GM23248 (cell line): ENCODE data around the gene KCNH6. TPM values are rescaled to one million over a fixed set of nuclear protein-coding genes. Genes with fewer than 3 reads are reported as not detected.

ENCODE experiments used
- DNase-seq: peaks from one replicate; pipeline ENCODE4 v3.0.0-alpha.2; 2015
- H2AFZ ChIP-seq: fragments of 200-600 bp; sonication (generic); 2 replicates; pipeline ENCODE4 v1.6.1; 2016; ENCODE audit warnings: antibody characterized with exemption
- H3F3A ChIP-seq: fragments of 200-600 bp; sonication (generic); 2 replicates; pipeline ENCODE4 v1.6.1; 2016; ENCODE audit warnings: mild to moderate bottlenecking, antibody characterized with exemption, mixed run types; ENCODE audit not compliant: insufficient read depth
- H3K27ac ChIP-seq: fragments of 200-600 bp; sonication (generic); 2 replicates; pipeline ENCODE4 v1.5.1; 2016; ENCODE audit warnings: mild to moderate bottlenecking
- H3K27me3 ChIP-seq: fragments of 200-600 bp; sonication (generic); replicated peaks from 2 replicates; pipeline ENCODE4 v1.6.1; 2016; ENCODE audit warnings: mild to moderate bottlenecking; ENCODE audit not compliant: insufficient read depth
- H3K36me3 ChIP-seq: fragments of 200-600 bp; sonication (generic); 2 replicates; pipeline ENCODE4 v1.6.1; 2016; ENCODE audit warnings: low read depth, mild to moderate bottlenecking
- H3K4me1 ChIP-seq: fragments of 200-600 bp; sonication (generic); 2 replicates; pipeline ENCODE4 v1.6.1; 2016; ENCODE audit warnings: mild to moderate bottlenecking; ENCODE audit not compliant: insufficient read depth
- H3K4me2 ChIP-seq: fragments of 200-600 bp; sonication (generic); one replicate; pipeline ENCODE4 v1.6.1; 2016; ENCODE audit warnings: mild to moderate bottlenecking; ENCODE audit not compliant: unreplicated experiment
- H3K4me3 ChIP-seq: fragments of 200-600 bp; sonication (generic); 2 replicates; pipeline ENCODE4 v1.5.1; 2016; ENCODE audit warnings: mild to moderate bottlenecking
- H3K79me2 ChIP-seq: fragments of 200-600 bp; sonication (generic); 2 replicates; pipeline ENCODE4 v1.6.1; 2016; ENCODE audit warnings: mild to moderate bottlenecking; ENCODE audit not compliant: insufficient read depth
- H3K9ac ChIP-seq: fragments of 200-600 bp; sonication (generic); 2 replicates; pipeline ENCODE4 v1.6.1; 2016; ENCODE audit warnings: mild to moderate bottlenecking
- H3K9me2 ChIP-seq: fragments of 200-600 bp; sonication (generic); 2 replicates; pipeline ENCODE4 v1.6.1; 2016; ENCODE audit warnings: mixed run types, mild to moderate bottlenecking, moderate library complexity; ENCODE audit not compliant: insufficient read depth
- H3K9me3 ChIP-seq: fragments of 200-600 bp; sonication (generic); one replicate; pipeline ENCODE4 v1.6.1; 2017; ENCODE audit warnings: low read depth
- H4K20me1 ChIP-seq: fragments of 200-600 bp; sonication (generic); 2 replicates; pipeline ENCODE4 v1.6.0; 2016; ENCODE audit not compliant: insufficient read depth
- EZH2 ChIP-seq: fragments of 200-600 bp; sonication (generic); IDR thresholded peaks from 2 replicates; pipeline ENCODE4 v1.6.1; 2018; ENCODE audit warnings: antibody characterized with exemption, mild to moderate bottlenecking; ENCODE audit not compliant: insufficient read depth, poor library complexity, severe bottlenecking
- EZH2phosphoT487 ChIP-seq: fragments of 200-600 bp; sonication (generic); IDR thresholded peaks from 2 replicates; pipeline ENCODE4 v1.6.1; 2018; ENCODE audit warnings: antibody characterized with exemption, moderate library complexity, mild to moderate bottlenecking, low read depth; ENCODE audit not compliant: insufficient read depth
- WGBS, 2 experiments: methylation state at CpG; one replicate each; pipeline ENCODE4 v1.1.6; 2015 to 2017; ENCODE audit warnings: low lambda C conversion rate in 2 of 2, low coverage in 1 of 2; ENCODE audit errors: missing lambda C conversion rate in 2 of 2; 5-methylcytosine and 5-hydroxymethylcytosine counted together
- in situ Hi-C: fragments of 300-500 bp; cut with MboI; formaldehyde crosslinking; loops from 2 replicates; pipeline ENCODE4 v1.15.0; 2020
- polyA plus RNA-seq: library from polyadenylated mRNA; unstranded; fragments of >200 nt; fragmentation: Nextera tagmentation; extraction: Ambion mirVana; gene quantifications from 2 replicates; pipeline ENCODE4 v1.2.1, GENCODE V29; 2016
- total RNA-seq: library from RNA; depleted of rRNA; stranded (reverse); fragments of >200 nt; shearing (Covaris generic); gene quantifications from 2 replicates; pipeline ENCODE4 v1.2.3, GENCODE V29; 2014

The KCNH6 gene
- total and polyA plus RNA-seq, 2 experiments from 2014 or later: not detected

GRCh38 chr17:63475491-63476412 lies 47.4 kb upstream of the KCNH6 start:
- in situ Hi-C loops: no loop called here
- H3K9me2 ChIP-seq: no peaks in the 10 kb centered on the region
- no peak overlapping the region for H3K4me3 ChIP-seq
- H3F3A ChIP-seq: no peaks in the 10 kb centered on the region
- no peak overlapping the region for H3K4me2 ChIP-seq
- TF ChIP-seq EZH2phosphoT487 (no peak), EZH2 (no peak)
- no peaks in the 10 kb centered on the region for H3K9me3 ChIP-seq
- H3K27me3 ChIP-seq: no peaks in the 10 kb centered on the region
- H3K36me3 ChIP-seq: no peaks in the 10 kb centered on the region
- H4K20me1 ChIP-seq: no peaks in the 10 kb centered on the region
- WGBS, 2 experiments: 79 to 89% methylated on average over 22 to 28 of the region's 28 CpGs
- DNase-seq: no peak
- H3K9ac ChIP-seq: no peak overlapping the region
- H3K4me1 ChIP-seq: peaks cover 13% of the 10 kb centered on the region
- no peak overlapping the region for H3K27ac ChIP-seq
- no peak overlapping the region for H2AFZ ChIP-seq
- H3K79me2 ChIP-seq: no peaks in the 10 kb centered on the region

DNA sequence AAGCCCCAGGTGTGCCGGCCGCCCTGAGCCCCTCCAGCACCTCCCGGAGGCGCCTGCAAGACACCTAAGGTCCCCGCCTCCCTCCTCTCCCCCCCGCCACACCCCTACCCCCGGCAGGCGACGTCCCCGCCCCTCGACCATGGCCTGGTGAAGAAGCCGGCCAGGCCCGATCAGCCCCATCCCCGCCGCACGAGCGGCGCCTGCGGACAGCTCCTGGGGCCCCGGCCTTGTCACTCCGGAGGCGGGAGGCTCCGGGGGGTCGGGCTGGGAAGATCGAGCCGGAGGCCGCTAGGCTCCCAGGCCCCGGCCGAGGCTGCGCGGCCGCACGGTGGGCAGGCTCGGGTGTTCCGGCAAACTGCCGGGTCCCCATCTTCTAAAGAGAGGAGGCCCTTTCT lies 46.7 kb upstream of the KCNH6 start:
- Histone ChIP-seq H4K20me1 (no peaks in the 10 kb centered on the region), H3K4me2 (peak overlapping the region; percentile 82), H3F3A (no peaks in the 10 kb centered on the region), H3K27me3 (no peaks in the 10 kb centered on the region), H3K36me3 (no peaks in the 10 kb centered on the region), H3K79me2 (no peaks in the 10 kb centered on the region), H2AFZ (peak overlapping the region; percentile 82), H3K9me3 (no peaks in the 10 kb centered on the region), H3K9ac (peak overlapping the region; percentile 48; the same call in 1 of the 2 replicates), H3K4me3 (peak overlapping the region; percentile 73), H3K9me2 (no peaks in the 10 kb centered on the region), H3K27ac (no peak overlapping the region), H3K4me1 (peaks cover 13% of the 10 kb centered on the region)
- 7 to 8% methylated on average over 3 to 23 of the region's 36 CpGs for WGBS, 2 experiments
- in situ Hi-C loops: no loop called here
- TF ChIP-seq EZH2phosphoT487: no peak
- no peak for TF ChIP-seq EZH2
- peak; percentile 46 for DNase-seq

- Histone ChIP-seq H3K4me2 (peak within 1 kb of the TSS; percentile 82), H3K9me3 (no peaks in the 10 kb centered on the region), H4K20me1 (no peaks in the 10 kb centered on the region), H3K79me2 (no peaks in the 10 kb centered on the region), H3K36me3 (no peaks in the 10 kb centered on the region), H3K4me3 (peak within 1 kb of the TSS; percentile 73), H3F3A (no peaks in the 10 kb centered on the region), H3K9ac (peak within 1 kb of the TSS; percentile 48; the same call in 1 of the 2 replicates), H3K9me2 (no peaks in the 10 kb centered on the region), H3K27ac (no peak within 1 kb of the TSS), H2AFZ (peak within 1 kb of the TSS; percentile 82), H3K4me1 (peaks cover 13% of the 10 kb centered on the region), H3K27me3 (no peaks in the 10 kb centered on the region)
- TF ChIP-seq EZH2 (no peak), EZH2phosphoT487 (no peak)
- in situ Hi-C loops: no loop called here
- peak; percentile 65 for DNase-seq
- WGBS, 2 experiments: 2 to 3% methylated on average over 20 to 68 of the region's 78 CpGs
Measured at GRCh38 chr17:63476854-63477479, 46.2 kb upstream of the KCNH6 start, which contains the start of gene ACE. Gene ACE, plus strand, starts transcription at chr17:63477061. Its CDS starts 34 bp downstream, at chr17:63477095.

GRCh38 chr17:63477480-63478440 lies 45.4 kb upstream of the KCNH6 start:
- Histone ChIP-seq H3K79me2 (no peaks in the 10 kb centered on the region), H3K36me3 (no peaks in the 10 kb centered on the region), H3K4me3 (peak overlapping the region; percentile 73), H3K4me1 (peaks cover 13% of the 10 kb centered on the region), H3K27ac (no peak overlapping the region), H3K9me3 (no peaks in the 10 kb centered on the region), H3K27me3 (no peaks in the 10 kb centered on the region), H3K4me2 (peak overlapping the region; percentile 82), H3K9me2 (no peaks in the 10 kb centered on the region), H3F3A (no peaks in the 10 kb centered on the region), H4K20me1 (no peaks in the 10 kb centered on the region), H2AFZ (peak overlapping the region; percentile 76), H3K9ac (0 out of 2 replicates have a peak overlapping the region, but pooled peaks have one; percentile 6)
- TF ChIP-seq EZH2phosphoT487 (no peak), EZH2 (no peak)
- in situ Hi-C loops: no loop called here
- peak; percentile 42 for DNase-seq
- WGBS, 2 experiments: 13 to 14% methylated on average over 40 to 44 of the region's 44 CpGs
